H9 (cell line): ENCODE results near the gene OBI1. TPM values are rescaled to one million over a fixed set of nuclear protein-coding genes. Genes with fewer than 3 reads are reported as not detected.

ENCODE experiments used
- DNase-seq: peaks from one replicate; pipeline ENCODE4 v3.0.0-alpha.2; 2017
- H2AFZ ChIP-seq: one replicate; pipeline ENCODE4 v1.6.1; 2013; ENCODE audit warnings: mild to moderate bottlenecking, low read length, control low read depth, moderate library complexity
- H2AK5ac ChIP-seq: 2 replicates; pipeline ENCODE4 v1.6.1; 2013; ENCODE audit warnings: low read length, control low read depth, mixed read lengths; ENCODE audit not compliant: insufficient read length
- H2BK120ac ChIP-seq: one replicate; pipeline ENCODE4 v1.6.1; 2013; ENCODE audit warnings: low read depth, mild to moderate bottlenecking, low read length, control low read depth, inconsistent platforms; ENCODE audit not compliant: poor library complexity, severe bottlenecking
- H2BK12ac ChIP-seq: 2 replicates; pipeline ENCODE4 v1.6.1; 2013; ENCODE audit warnings: low read length, control low read depth, mixed read lengths, low read depth; ENCODE audit not compliant: insufficient read length
- H2BK15ac ChIP-seq: 2 replicates; pipeline ENCODE4 v1.6.1; 2013; ENCODE audit warnings: low read depth, low read length, control low read depth
- H2BK20ac ChIP-seq: one replicate; pipeline ENCODE4 v1.6.1; 2013; ENCODE audit warnings: low read depth, mild to moderate bottlenecking, low read length, control low read depth, inconsistent platforms; ENCODE audit not compliant: poor library complexity, severe bottlenecking
- H2BK5ac ChIP-seq: 2 replicates; pipeline ENCODE4 v1.6.1; 2013; ENCODE audit warnings: low read length, control low read depth, mixed read lengths; ENCODE audit not compliant: insufficient read length
- H3K14ac ChIP-seq: 2 replicates; pipeline ENCODE4 v1.6.1; 2013; ENCODE audit warnings: low read length, control low read depth; ENCODE audit not compliant: insufficient read depth
- H3K18ac ChIP-seq: 2 replicates; pipeline ENCODE4 v1.6.1; 2013; ENCODE audit warnings: low read depth, mild to moderate bottlenecking, mixed read lengths, low read length, control low read depth; ENCODE audit not compliant: insufficient read length
- H3K23ac ChIP-seq: 2 replicates; pipeline ENCODE4 v1.6.1; 2013; ENCODE audit warnings: low read length, control low read depth, mixed read lengths, low read depth; ENCODE audit not compliant: insufficient read length
- H3K23me2 ChIP-seq: 2 replicates; pipeline ENCODE4 v1.6.1; 2013; ENCODE audit warnings: low read depth, mild to moderate bottlenecking, mixed read lengths, low read length, control low read depth; ENCODE audit not compliant: insufficient read length, poor library complexity, severe bottlenecking
- H3K27ac ChIP-seq: 2 replicates; pipeline ENCODE4 v1.5.1; 2013; ENCODE audit warnings: low read length, control low read depth, mixed read lengths, low read depth; ENCODE audit not compliant: insufficient read length
- H3K27me3 ChIP-seq: 2 replicates; pipeline ENCODE4 v1.6.1; 2013; ENCODE audit warnings: low read length, control low read depth, inconsistent platforms; ENCODE audit not compliant: insufficient read depth
- H3K4ac ChIP-seq: 2 replicates; pipeline ENCODE4 v1.6.1; 2013; ENCODE audit warnings: low read depth, mild to moderate bottlenecking, control low read depth, inconsistent platforms, low read length, moderate library complexity
- H3K4me1 ChIP-seq: 2 replicates; pipeline ENCODE4 v1.6.1; 2013; ENCODE audit warnings: low read length, control low read depth, inconsistent platforms; ENCODE audit not compliant: insufficient read depth
- H3K4me2 ChIP-seq: 2 replicates; pipeline ENCODE4 v1.6.1; 2013; ENCODE audit warnings: low read length, control low read depth, mixed read lengths; ENCODE audit not compliant: insufficient read length, insufficient read depth
- H3K56ac ChIP-seq: 2 replicates; pipeline ENCODE4 v1.6.1; 2013; ENCODE audit warnings: low read depth, mild to moderate bottlenecking, mixed read lengths, low read length, control low read depth; ENCODE audit not compliant: insufficient read length
- H3K79me1 ChIP-seq: 2 replicates; pipeline ENCODE4 v1.6.1; 2013; ENCODE audit warnings: low read depth, mild to moderate bottlenecking, moderate library complexity, low read length, control low read depth, inconsistent platforms; ENCODE audit not compliant: insufficient read depth, poor library complexity, severe bottlenecking
- H3K79me2 ChIP-seq: 2 replicates; pipeline ENCODE4 v1.6.1; 2013; ENCODE audit warnings: low read length, control low read depth, inconsistent platforms; ENCODE audit not compliant: insufficient read depth
- H3K9ac ChIP-seq: 2 replicates; pipeline ENCODE4 v1.6.1; 2013; ENCODE audit warnings: low read length, control low read depth, mixed read lengths; ENCODE audit not compliant: insufficient read length; ENCODE audit errors: extremely low read depth
- H3K9me3 ChIP-seq: one replicate; pipeline ENCODE4 v1.6.1; 2013; ENCODE audit warnings: low read depth, low read length, inconsistent platforms; ENCODE audit not compliant: control insufficient read depth
- H3T11ph ChIP-seq: one replicate; pipeline ENCODE4 v1.6.1; 2013; ENCODE audit warnings: mild to moderate bottlenecking, low read length, control low read depth, inconsistent platforms
- H4K20me1 ChIP-seq: one replicate; pipeline ENCODE4 v1.6.1; 2013; ENCODE audit not compliant: control insufficient read depth, insufficient read length, insufficient read depth
- H4K5ac ChIP-seq: 2 replicates; pipeline ENCODE4 v1.6.1; 2013; ENCODE audit warnings: low read depth, mild to moderate bottlenecking, mixed read lengths, low read length, control low read depth; ENCODE audit not compliant: insufficient read length
- H4K8ac ChIP-seq: replicated peaks from 2 replicates; pipeline ENCODE4 v1.6.1; 2013; ENCODE audit warnings: low read length, control low read depth, mixed read lengths, low read depth; ENCODE audit not compliant: insufficient read length
- H4K91ac ChIP-seq: 2 replicates; pipeline ENCODE4 v1.6.1; 2013; ENCODE audit warnings: low read depth, mild to moderate bottlenecking, moderate library complexity, mixed read lengths, low read length, control low read depth; ENCODE audit not compliant: insufficient read length
- H3K27ac Mint-ChIP-seq, 3 experiments: 2 replicates in 2 of 3; 3 replicates in 1 of 3; pipeline ENCODE4 v1.8.0; 2020 to 2021; ENCODE audit warnings: mixed read lengths in 3 of 3, mild to moderate bottlenecking in 1 of 3, moderate library complexity in 1 of 3
- H3K27me3 Mint-ChIP-seq: 2 replicates; pipeline ENCODE4 v1.8.0; 2021; ENCODE audit warnings: low read depth, mild to moderate bottlenecking, moderate library complexity, mixed read lengths
- H3K36me3 Mint-ChIP-seq, 3 experiments: 2 replicates in 2 of 3; 3 replicates in 1 of 3; pipeline ENCODE4 v1.8.0; 2020 to 2021; ENCODE audit warnings: low read depth in 3 of 3, mixed read lengths in 3 of 3; ENCODE audit not compliant: insufficient read depth in 1 of 3
- H3K4me1 Mint-ChIP-seq, 2 experiments: 2 replicates each; pipeline ENCODE4 v1.8.0; 2020; ENCODE audit warnings: mixed read lengths in 2 of 2
- H3K4me3 Mint-ChIP-seq, 2 experiments: 2 replicates in 1 of 2; 3 replicates in 1 of 2; pipeline ENCODE4 v1.8.0; 2020 to 2021; ENCODE audit warnings: mild to moderate bottlenecking in 2 of 2, mixed read lengths in 2 of 2, moderate library complexity in 1 of 2
- H3K9me3 Mint-ChIP-seq, 2 experiments: 2 replicates in 1 of 2; 3 replicates in 1 of 2; pipeline ENCODE4 v1.8.0; 2020; ENCODE audit warnings: mild to moderate bottlenecking in 2 of 2, mixed read lengths in 2 of 2, moderate library complexity in 1 of 2
- CTCF ChIP-seq: fragments of 200-600 bp; sonication (generic); conservative IDR thresholded peaks from 3 replicates; pipeline ENCODE4 v1.8.0; 2021; ENCODE audit warnings: antibody characterized with exemption, mild to moderate bottlenecking
- WGBS: extraction: QIAGEN DNeasy Blood & Tissue Kit; methylation state at CpG from one replicate; pipeline ENCODE4 v1.1.7; 2013; ENCODE audit warnings: missing lambda C conversion rate, low lambda C conversion rate, mixed read lengths; ENCODE audit not compliant: insufficient read length; ENCODE audit errors: extremely low coverage; 5-methylcytosine and 5-hydroxymethylcytosine counted together
- total RNA-seq: library from RNA; stranded (reverse); gene quantifications from 2 replicates; pipeline ENCODE4 v1.2.1, GENCODE V29; 2021

The OBI1 gene
- total RNA-seq, 1 experiment from 2014 or later = 24.4 TPM

GRCh38 chr13:78587395-78587794 is 71.6 kb downstream of the OBI1 start:
- no peaks in the 10 kb centered on the region for H3K9me3 ChIP-seq
- Mint-ChIP-seq H3K4me1 (peaks cover 3 to 22% of the 10 kb centered on the region in 2 experiments), H3K27me3 (peaks cover 88% of the 10 kb centered on the region), H3K36me3 (no peaks in the 10 kb centered on the region), H3K9me3 (no peaks in the 10 kb centered on the region; a peak in 2 of 5 replicates), H3K27ac (no peak overlapping the region), H3K4me3 (peak overlapping the region in 1 of 2 experiments; percentile 80; a peak in 3 of 5 replicates)
- no peak overlapping the region for H4K91ac ChIP-seq
- no peak overlapping the region for H4K5ac ChIP-seq
- DNase-seq = no peak
- H4K20me1 ChIP-seq = no peaks in the 10 kb centered on the region
- H2BK12ac ChIP-seq = no peak overlapping the region
- no peak overlapping the region for H3K9ac ChIP-seq
- H3K56ac ChIP-seq = no peak overlapping the region
- H3K4ac ChIP-seq = no peak overlapping the region
- H3K14ac ChIP-seq = no peak overlapping the region
- H4K8ac ChIP-seq = no peak overlapping the region
- no peaks in the 10 kb centered on the region for H3K23me2 ChIP-seq
- H2AK5ac ChIP-seq = no peak overlapping the region
- no peak overlapping the region for H3K27ac ChIP-seq
- peaks cover 17% of the 10 kb centered on the region for H3K27me3 ChIP-seq
- TF ChIP-seq CTCF = no peak
- H2BK20ac ChIP-seq = no peak overlapping the region
- H2AFZ ChIP-seq = no peak overlapping the region
- H2BK5ac ChIP-seq = no peak overlapping the region
- no peak overlapping the region for H2BK120ac ChIP-seq
- H3T11ph ChIP-seq = no peak overlapping the region
- H3K4me1 ChIP-seq = no peaks in the 10 kb centered on the region
- no peak overlapping the region for H3K18ac ChIP-seq
- H3K23ac ChIP-seq = no peak overlapping the region
- WGBS = no CpG with 5 or more reads among the region's 18 CpGs
- H3K79me1 ChIP-seq = no peaks in the 10 kb centered on the region
- no peaks in the 10 kb centered on the region for H3K79me2 ChIP-seq
- no peak overlapping the region for H2BK15ac ChIP-seq
- peak overlapping the region; percentile 33 for H3K4me2 ChIP-seq
